Endodermal cell (in vitro differentiated cells): ENCODE data around the gene EEF1A2. TPM values are rescaled to one million over a fixed set of nuclear protein-coding genes. Genes with fewer than 3 reads are reported as not detected.

ENCODE experiments used
- DNase-seq: peaks from one replicate; pipeline ENCODE4 v3.0.0-alpha.2; 2017
- H3K27ac ChIP-seq: 2 replicates; pipeline ENCODE4 v1.5.1; 2013; ENCODE audit warnings: mild to moderate bottlenecking, low read depth, low read length, moderate library complexity
- H3K27me3 ChIP-seq: 2 replicates; pipeline ENCODE4 v1.6.1; 2013; ENCODE audit warnings: mild to moderate bottlenecking, low read length, moderate library complexity; ENCODE audit not compliant: insufficient read depth, control insufficient read depth, poor library complexity, severe bottlenecking
- H3K36me3 ChIP-seq: 2 replicates; pipeline ENCODE4 v1.7.0; 2013; ENCODE audit warnings: mild to moderate bottlenecking, low read length, moderate library complexity; ENCODE audit not compliant: control insufficient read depth, insufficient read depth
- H3K4me1 ChIP-seq: one replicate; pipeline ENCODE4 v1.7.0; 2013; ENCODE audit warnings: low read length; ENCODE audit not compliant: control insufficient read depth, insufficient read depth
- H3K4me3 ChIP-seq: 2 replicates; pipeline ENCODE4 v1.5.1; 2013; ENCODE audit warnings: mild to moderate bottlenecking, low read length, moderate library complexity
- H3K9ac ChIP-seq: 2 replicates; pipeline ENCODE4 v1.6.1; 2013; ENCODE audit warnings: mild to moderate bottlenecking, low read length, moderate library complexity; ENCODE audit not compliant: poor library complexity, severe bottlenecking; ENCODE audit errors: extremely low read depth
- H3K9me3 ChIP-seq: 2 replicates; pipeline ENCODE4 v1.6.1; 2013; ENCODE audit warnings: mild to moderate bottlenecking, low read length, moderate library complexity; ENCODE audit not compliant: control insufficient read depth
- H3K27ac Mint-ChIP-seq: 2 replicates; pipeline ENCODE4 v1.8.0; 2020; ENCODE audit warnings: mixed read lengths
- H3K27me3 Mint-ChIP-seq: 2 replicates; pipeline ENCODE4 v1.8.0; 2021; ENCODE audit warnings: mild to moderate bottlenecking, mixed read lengths; ENCODE audit not compliant: insufficient read depth
- H3K36me3 Mint-ChIP-seq: 2 replicates; pipeline ENCODE4 v1.8.0; 2020; ENCODE audit warnings: low read depth, mixed read lengths
- H3K4me1 Mint-ChIP-seq: 2 replicates; pipeline ENCODE4 v1.8.0; 2020; ENCODE audit warnings: mixed read lengths
- H3K4me3 Mint-ChIP-seq: 2 replicates; pipeline ENCODE4 v1.8.0; 2020; ENCODE audit warnings: mild to moderate bottlenecking, moderate library complexity, mixed read lengths
- H3K9me3 Mint-ChIP-seq: 2 replicates; pipeline ENCODE4 v1.8.0; 2020; ENCODE audit warnings: mild to moderate bottlenecking, mixed read lengths
- WGBS, 2 experiments: methylation state at CpG; one replicate each; pipeline versions ENCODE4 v1.1.5 to v1.1.7; 2013; ENCODE audit warnings: missing lambda C conversion rate in 2 of 2, mixed read lengths in 1 of 2; ENCODE audit not compliant: insufficient coverage in 1 of 2, insufficient read length in 1 of 2; 5-methylcytosine and 5-hydroxymethylcytosine counted together
- total RNA-seq, 2 donors: library from RNA; stranded (reverse); fragmentation: NEBNext Ultra II Directional in 1 of 2; extraction: Animal tissue kit (Norgen Biotek cat#: 25700) in 1 of 2; gene quantifications; 2 replicates in 1 of 2; 3 replicates in 1 of 2; pipeline ENCODE4 v1.2.1, GENCODE V29; 2021
- TF ChIP-seq, protein P1 (sequence below): fragments of 200-600 bp; sonication (generic); conservative IDR thresholded peaks from 2 replicates; pipeline ENCODE4 v1.5.0; 2021; ENCODE audit warnings: antibody characterized with exemption, mild to moderate bottlenecking

EEF1A2 gene
- total RNA-seq, 2 donors from 2014 or later: 12.1 to 22.6 TPM

DNA sequence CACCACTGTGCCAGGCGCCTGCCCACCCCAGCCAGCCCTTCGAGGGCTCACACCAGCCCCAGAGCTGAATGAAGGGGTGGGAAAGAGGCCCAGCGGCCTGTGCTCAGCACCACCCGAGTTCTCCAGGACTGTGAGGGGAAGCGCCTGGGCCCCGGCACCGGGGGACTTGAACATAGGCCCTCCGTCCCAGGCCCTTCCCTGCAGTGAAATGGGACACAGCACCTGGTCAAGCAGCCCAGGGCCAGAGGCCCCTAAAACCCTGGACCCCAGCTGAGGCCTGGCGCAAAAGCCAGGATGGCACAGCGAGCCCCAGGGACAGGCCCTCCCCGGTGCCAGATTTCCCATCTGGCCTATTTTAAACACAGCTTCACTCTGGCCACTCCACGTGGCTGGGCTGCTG, 30.5 kb downstream of the EEF1A2 start:
- H3K36me3 ChIP-seq: no peaks in the 10 kb centered on the region
- no peak overlapping the region for H3K4me3 ChIP-seq
- H3K9me3 Mint-ChIP-seq: no peaks in the 10 kb centered on the region
- no peak overlapping the region for H3K27ac Mint-ChIP-seq
- H3K9ac ChIP-seq: no peak overlapping the region
- H3K27ac ChIP-seq: no peak overlapping the region
- peaks cover 13% of the 10 kb centered on the region for H3K27me3 Mint-ChIP-seq
- H3K9me3 ChIP-seq: no peaks in the 10 kb centered on the region
- TF ChIP-seq, protein P1, sequence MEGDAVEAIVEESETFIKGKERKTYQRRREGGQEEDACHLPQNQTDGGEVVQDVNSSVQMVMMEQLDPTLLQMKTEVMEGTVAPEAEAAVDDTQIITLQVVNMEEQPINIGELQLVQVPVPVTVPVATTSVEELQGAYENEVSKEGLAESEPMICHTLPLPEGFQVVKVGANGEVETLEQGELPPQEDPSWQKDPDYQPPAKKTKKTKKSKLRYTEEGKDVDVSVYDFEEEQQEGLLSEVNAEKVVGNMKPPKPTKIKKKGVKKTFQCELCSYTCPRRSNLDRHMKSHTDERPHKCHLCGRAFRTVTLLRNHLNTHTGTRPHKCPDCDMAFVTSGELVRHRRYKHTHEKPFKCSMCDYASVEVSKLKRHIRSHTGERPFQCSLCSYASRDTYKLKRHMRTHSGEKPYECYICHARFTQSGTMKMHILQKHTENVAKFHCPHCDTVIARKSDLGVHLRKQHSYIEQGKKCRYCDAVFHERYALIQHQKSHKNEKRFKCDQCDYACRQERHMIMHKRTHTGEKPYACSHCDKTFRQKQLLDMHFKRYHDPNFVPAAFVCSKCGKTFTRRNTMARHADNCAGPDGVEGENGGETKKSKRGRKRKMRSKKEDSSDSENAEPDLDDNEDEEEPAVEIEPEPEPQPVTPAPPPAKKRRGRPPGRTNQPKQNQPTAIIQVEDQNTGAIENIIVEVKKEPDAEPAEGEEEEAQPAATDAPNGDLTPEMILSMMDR: no peak
- no peak for DNase-seq
- no peaks in the 10 kb centered on the region for H3K36me3 Mint-ChIP-seq
- 93 to 97% methylated on average over 7 to 12 of the region's 12 CpGs for WGBS, 2 experiments
- no peaks in the 10 kb centered on the region for H3K4me1 ChIP-seq
- H3K4me3 Mint-ChIP-seq: no peak overlapping the region
- peaks cover 5% of the 10 kb centered on the region for H3K27me3 ChIP-seq
- no peaks in the 10 kb centered on the region for H3K4me1 Mint-ChIP-seq

DNA sequence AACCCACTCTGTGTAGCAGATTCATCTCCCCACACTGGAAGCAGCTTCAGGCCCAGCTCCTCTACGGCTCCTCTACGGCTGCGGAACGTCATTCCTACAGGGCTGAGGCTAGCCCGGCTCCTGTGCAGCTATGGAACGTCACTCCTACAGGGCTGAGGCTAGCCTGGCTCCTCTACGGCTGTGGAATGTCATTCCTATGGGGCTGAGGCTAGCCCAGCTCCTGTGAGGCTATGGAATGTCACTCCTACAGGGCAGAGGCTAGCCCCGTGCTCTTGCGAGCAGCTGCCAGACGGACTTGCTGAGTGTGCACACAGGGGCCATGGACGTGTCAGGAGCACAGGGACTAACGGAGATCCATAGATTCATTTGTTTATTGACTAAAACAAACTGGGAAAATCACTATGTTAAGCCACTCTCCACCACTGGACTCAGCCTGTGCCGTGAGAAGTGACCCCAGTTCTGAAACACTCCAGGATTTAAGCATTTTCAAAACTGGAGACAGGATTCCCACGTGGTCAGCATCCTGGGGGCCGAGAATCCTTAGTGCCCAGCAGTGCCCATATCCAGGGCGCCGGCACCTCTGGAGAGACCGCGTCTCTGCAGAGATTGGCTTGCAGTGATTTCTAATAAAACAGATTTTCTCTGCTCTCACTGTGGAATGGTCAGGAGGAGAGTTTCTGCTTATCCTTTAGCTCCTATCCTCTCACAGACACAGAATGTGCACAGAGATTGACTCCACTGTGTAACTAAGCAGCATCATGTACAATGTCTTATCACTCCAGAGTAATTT, 31.4 kb downstream of the EEF1A2 start:
- no peak for DNase-seq
- TF ChIP-seq, protein P1: no peak
- no peak overlapping the region for H3K4me3 Mint-ChIP-seq
- H3K4me3 ChIP-seq: no peak overlapping the region
- no peak overlapping the region for H3K27ac ChIP-seq
- no peaks in the 10 kb centered on the region for H3K36me3 Mint-ChIP-seq
- H3K36me3 ChIP-seq: no peaks in the 10 kb centered on the region
- peak overlapping the region; percentile 41 for H3K27ac Mint-ChIP-seq
- no peaks in the 10 kb centered on the region for H3K4me1 ChIP-seq
- no peaks in the 10 kb centered on the region for H3K4me1 Mint-ChIP-seq
- no peaks in the 10 kb centered on the region for H3K27me3 ChIP-seq
- H3K9me3 ChIP-seq: no peaks in the 10 kb centered on the region
- no peaks in the 10 kb centered on the region for H3K9me3 Mint-ChIP-seq
- peaks cover 8% of the 10 kb centered on the region for H3K27me3 Mint-ChIP-seq
- H3K9ac ChIP-seq: no peak overlapping the region
- 85 to 88% methylated on average over 19 of the region's 19 CpGs for WGBS, 2 experiments

DNA sequence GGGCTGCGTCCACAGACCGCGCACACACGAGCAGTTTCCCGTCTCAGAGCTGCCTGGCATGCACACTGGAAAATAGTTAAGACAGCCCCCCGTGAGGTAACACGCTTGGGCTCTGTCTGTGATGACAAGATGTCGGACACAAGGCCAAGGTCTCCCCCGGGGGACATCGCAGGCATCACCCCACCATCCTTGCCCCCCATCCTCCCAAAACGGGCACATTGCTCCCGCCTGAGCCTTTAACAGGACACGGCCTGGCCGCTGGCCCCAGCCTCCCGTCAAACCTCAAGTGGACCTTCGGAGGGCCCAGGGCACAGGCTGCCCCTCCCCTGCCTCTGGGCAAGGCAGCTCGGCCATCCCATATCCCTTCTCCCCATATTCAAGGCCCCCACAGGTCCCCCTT, 32.0 kb downstream of the EEF1A2 start:
- Mint-ChIP-seq H3K27ac (peak overlapping the region; percentile 41), H3K4me1 (no peaks in the 10 kb centered on the region), H3K27me3 (peaks cover 8% of the 10 kb centered on the region), H3K9me3 (no peaks in the 10 kb centered on the region), H3K36me3 (no peaks in the 10 kb centered on the region), H3K4me3 (no peak overlapping the region)
- Histone ChIP-seq H3K9me3 (no peaks in the 10 kb centered on the region), H3K36me3 (no peaks in the 10 kb centered on the region), H3K4me1 (no peaks in the 10 kb centered on the region), H3K27me3 (no peaks in the 10 kb centered on the region), H3K27ac (no peak overlapping the region), H3K4me3 (no peak overlapping the region), H3K9ac (no peak overlapping the region)
- WGBS, 2 experiments: 93 to 97% methylated on average over 15 to 17 of the region's 17 CpGs
- TF ChIP-seq, protein P1: no peak
- no peak for DNase-seq
